ENCODE data around the gene CHST11. TPM values are rescaled to one million over a fixed set of nuclear protein-coding genes. Genes with fewer than 3 reads are reported as not detected.
"Not testable (repeated sequence)": the region's sequence is repeated elsewhere in the genome, so short reads cannot be mapped to it uniquely, and the experiment has no call there.

Gene CHST11
- total RNA-seq, 1 experiment from 2014 or later, result 3.4 TPM

DNA sequence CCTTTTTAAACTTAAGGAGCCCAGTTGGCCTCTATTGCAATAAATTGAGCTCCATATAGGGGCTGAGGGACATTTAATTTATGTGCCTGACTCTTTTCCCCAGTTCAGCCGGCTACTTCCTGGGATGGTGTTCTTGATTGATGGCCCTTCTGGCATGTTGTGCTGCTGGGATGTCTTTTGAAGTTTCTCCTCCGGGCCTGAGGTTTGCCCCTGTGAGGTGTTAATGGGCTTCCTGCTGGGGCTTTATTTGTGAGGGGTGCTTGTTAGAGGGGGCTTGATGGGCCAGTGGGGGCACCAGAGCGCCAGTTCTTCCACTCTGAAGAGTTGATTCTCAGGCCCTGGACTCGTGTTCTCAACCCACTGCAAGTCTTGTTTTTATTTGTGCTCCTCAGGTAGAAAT lies 69.6 kb downstream of the CHST11 start:
- no peak for DNase-seq (ENCODE audit: low spot score)

DNA sequence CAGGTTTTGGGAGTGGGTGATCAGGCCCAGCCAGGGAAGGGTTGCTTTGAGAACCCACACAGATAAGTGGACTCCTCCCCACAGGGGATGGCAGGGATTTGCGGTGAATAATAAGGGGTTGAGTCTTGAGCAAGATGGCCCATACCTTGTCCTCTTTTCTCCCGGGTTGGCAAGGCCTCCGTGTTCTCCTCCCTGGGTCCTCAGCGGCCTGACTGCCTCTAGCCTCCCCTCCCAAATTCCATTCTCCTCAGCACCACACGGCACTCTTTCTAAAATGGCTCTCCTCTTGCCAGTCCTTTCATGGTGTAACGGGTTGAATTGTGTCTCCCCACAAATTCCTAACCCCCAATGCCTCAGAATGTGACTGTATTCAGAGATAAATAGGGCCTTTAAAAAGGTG lies 70.0 kb downstream of the CHST11 start:
- DNase-seq (ENCODE audit: low spot score), result no peak

- not testable (repeated sequence) for DNase-seq (ENCODE audit: low spot score)
These were observed 70.9 kb downstream of the CHST11 start for GRCh38 chr12:104527653-104528052.

GRCh38 chr12:104529130-104529874 lies 72.6 kb downstream of the CHST11 start:
- DNase-seq (ENCODE audit: low spot score), result no peak

DNA sequence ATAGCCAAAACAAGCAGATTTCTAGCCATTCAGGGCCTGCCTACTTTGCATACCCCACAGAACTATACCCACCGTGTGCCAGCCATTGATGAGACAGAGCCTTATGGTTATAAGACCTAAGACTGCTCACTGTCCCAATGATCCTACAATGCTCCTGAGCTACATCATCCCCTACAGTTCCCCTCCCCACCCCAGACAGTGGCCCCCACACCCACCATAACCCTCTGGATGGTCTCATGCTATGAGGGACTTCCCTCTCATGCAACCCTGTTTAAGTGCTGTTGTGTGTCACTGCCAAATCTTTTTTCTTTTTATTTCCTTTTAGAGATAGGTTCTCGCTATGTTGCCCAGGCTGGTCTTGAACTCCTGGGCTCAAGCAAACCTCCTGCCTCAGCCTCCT lies 75.9 kb downstream of the CHST11 start:
- DNase-seq (ENCODE audit: low spot score), result no peak

DNA sequence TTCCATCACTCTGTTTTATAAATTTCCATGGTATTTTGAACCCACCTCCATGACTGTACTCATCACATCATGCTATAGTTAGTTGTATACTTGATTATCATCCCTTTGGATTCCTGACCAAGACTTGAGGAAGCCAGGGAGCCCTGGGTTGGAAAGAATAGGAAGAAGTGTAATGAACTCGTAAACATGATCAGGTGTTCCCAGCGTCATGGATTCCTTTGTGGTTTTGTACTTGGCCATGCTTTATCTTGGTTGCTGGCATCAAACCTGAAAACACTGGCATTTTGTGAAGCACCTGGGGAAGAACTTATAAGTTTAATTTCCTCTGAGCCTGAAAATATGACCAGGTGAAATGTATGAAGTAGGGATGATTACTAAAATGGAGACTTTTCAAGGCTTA lies 76.4 kb downstream of the CHST11 start:
- no peak for DNase-seq (ENCODE audit: low spot score)

GRCh38 chr12:104534162-104534856 lies 77.6 kb downstream of the CHST11 start:
- DNase-seq (ENCODE audit: low spot score), result no peak

GRCh38 chr12:104534857-104535248 lies 78.1 kb downstream of the CHST11 start:
- DNase-seq (ENCODE audit: low spot score), result no peak

- no peak for DNase-seq (ENCODE audit: low spot score)
These were observed 78.6 kb downstream of the CHST11 start for GRCh38 chr12:104535369-104535768.

DNA sequence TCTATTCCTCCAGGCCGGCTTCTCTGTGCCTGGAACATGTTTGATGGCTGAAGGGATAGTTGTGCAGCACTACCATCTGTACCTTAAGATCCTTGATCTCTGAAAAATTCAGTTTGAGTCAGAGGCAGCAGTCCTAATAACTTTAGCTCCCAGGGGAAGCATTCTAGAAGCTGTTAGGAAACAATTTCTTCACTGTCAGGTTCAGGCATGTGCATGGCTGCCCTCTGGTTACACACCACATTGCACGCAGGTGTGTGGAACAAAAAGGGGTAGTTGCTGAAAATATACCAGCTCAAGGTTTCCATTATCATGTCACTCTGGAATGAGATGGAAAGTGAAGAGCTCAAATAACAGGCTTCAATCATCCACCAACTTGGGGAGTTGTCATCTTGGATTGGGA lies 80.1 kb downstream of the CHST11 start:
- DNase-seq (ENCODE audit: low spot score), result no peak

- DNase-seq (ENCODE audit: low spot score), result no peak
These were observed 81.3 kb downstream of the CHST11 start for GRCh38 chr12:104538056-104538455.

DNA sequence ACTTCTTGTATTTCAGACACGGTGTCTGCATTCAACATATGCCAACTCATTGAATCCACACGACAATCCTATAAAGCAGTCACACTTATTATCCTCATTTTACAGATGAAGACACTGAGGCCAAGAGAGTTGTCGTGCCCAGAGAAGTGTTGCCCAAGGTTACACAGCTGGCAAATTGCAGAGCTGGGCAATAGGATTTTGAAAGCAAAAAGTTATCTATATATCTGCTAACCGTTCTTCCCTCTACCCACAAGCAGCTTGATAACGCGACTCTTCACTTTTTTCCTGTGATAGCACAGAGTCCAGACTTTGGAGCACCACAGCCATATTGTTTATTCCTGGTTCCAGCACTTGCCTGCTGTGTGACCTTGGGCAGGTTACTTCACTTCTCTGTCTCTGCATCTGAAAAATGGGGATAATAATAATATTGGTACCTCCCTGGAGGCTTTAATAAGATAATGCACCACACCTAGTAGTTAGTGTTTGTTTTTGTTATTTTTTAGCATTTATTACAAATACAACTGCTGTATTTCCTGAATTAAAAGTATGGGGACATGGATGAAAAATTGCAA lies 82.2 kb downstream of the CHST11 start:
- DNase-seq (ENCODE audit: low spot score), result no peak

DNA sequence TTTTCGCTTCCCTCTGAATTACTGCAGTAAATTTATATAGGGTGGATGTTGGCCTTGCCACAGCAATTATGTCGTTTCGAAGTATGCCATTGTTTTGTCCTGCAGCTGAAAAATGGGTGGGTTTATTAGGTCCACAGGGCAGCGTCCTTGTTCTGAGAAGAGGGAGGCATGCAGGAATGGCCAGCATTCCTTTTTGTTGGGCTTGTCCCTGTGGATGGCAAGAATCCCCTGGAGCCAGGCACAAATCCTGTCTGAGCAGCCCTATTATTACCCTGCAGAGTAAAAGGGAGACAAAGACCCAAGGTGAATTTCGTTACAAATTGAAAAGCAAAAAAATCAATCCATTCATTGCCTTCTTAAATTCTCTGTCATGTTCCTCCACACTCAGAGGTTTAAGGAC lies 88.1 kb downstream of the CHST11 start:
- no peak for DNase-seq (ENCODE audit: low spot score)

DNA sequence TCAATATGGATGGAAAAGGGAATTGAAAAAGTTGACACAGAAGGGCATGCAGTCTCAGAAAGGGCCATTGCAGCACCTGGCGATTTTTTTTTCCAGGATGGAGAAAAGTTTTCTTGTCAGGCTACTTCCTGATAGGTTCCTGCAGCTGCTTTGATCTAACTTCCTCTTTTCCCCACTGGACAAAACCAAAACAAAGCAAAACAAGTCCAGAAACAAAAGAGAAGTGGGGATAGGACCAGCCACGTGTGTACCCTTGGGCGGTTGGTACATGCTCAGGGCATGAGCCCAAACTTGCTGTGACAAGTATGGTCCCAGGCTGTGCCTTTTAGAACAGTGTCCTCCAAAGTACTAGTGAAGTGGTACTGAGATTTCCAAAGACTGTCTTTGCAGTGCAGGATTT lies 89.8 kb downstream of the CHST11 start:
- no peak for DNase-seq (ENCODE audit: low spot score)

GRCh38 chr12:104547235-104547634 lies 90.5 kb downstream of the CHST11 start:
- DNase-seq (ENCODE audit: low spot score), result no peak

GRCh38 chr12:104549815-104550480 lies 93.2 kb downstream of the CHST11 start:
- no peak for DNase-seq (ENCODE audit: low spot score)

GRCh38 chr12:104551313-104551931 lies 94.7 kb downstream of the CHST11 start:
- no peak for DNase-seq (ENCODE audit: low spot score)

DNA sequence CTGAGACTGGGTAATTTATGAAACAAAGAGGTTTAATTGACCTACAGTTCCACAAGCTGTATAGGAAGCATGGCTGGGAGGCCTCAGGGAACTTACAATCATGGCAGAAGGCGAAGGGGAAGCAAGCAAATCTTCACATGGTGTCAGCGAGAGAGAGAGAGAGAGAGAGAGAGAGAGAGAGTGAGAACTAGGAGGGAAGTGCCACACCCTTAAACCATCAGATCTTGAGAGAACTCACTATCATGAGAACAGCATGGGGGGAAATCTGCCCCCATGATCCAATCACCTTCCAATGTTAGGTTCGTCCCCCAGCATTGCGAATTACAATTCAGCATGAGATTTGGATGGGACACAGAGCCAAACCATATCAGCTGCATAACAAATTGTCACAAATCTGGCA lies 96.7 kb downstream of the CHST11 start:
- no peak for DNase-seq (ENCODE audit: low spot score)

DNA sequence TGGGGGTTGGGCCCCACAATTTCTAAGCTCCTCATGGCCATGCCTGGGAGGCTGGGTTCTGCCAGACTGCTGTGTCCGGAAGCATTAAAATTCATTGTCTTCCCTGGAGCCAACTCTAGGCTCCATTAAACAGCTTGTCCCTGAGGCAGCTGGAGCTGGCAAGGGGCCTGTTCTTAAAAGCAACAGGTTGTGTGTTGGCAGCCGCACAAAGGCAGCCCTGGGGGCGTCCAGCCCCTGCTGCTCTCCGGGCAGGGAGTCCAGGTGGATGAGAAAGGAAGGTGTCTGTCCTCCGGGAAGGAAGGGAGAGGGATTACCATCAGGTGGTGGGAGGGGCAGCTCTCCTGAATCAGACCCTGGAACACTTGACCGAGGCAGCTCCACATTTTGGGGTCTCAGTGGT lies 98.9 kb downstream of the CHST11 start:
- no peak for DNase-seq (ENCODE audit: low spot score)

GRCh38 chr12:104557488-104558195 lies 100.9 kb downstream of the CHST11 start:
- no peak for DNase-seq (ENCODE audit: low spot score)

- no peak for DNase-seq (ENCODE audit: low spot score)
These were observed 104.1 kb downstream of the CHST11 start for GRCh38 chr12:104560881-104561280.

GRCh38 chr12:104562763-104563162 lies 106.0 kb downstream of the CHST11 start:
- DNase-seq (ENCODE audit: low spot score), result no peak

Data from H4 (cell line).